ENCODE data around the gene NUDT5. TPM values are rescaled to one million over a fixed set of nuclear protein-coding genes. Genes with fewer than 3 reads are reported as not detected.

NUDT5 gene
- polyA plus RNA-seq, 1 donor from 2014 or later, result 44.2 TPM

DNA sequence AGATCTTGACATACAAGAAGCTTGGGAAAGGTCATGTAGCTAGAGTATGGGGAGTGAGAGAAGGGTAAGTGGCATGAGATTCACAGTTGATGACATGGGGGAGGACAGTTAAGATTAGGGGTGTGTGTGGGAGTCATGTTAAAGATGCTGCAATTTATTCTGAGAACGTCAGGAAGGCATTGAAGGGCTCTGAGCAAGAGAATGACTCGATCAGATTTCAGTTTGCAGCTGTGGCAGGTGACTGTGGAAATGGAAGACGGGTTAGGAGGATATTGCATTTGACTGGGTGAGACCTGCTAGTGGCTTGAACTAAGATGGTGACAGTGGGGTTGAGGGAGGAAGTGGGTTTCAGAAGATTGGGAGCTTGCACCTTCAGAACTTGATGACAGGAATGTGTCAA lies 5.9 kb upstream of the NUDT5 start:
- Histone ChIP-seq H3K27ac (ENCODE audit: low read length) (no peak overlapping the region), H3K79me2 (replicated peaks; ENCODE audit: insufficient read depth, low read length) (peaks cover 51% of the 10 kb centered on the region), H3K9me2 (ENCODE audit: insufficient read depth, low read length) (no peaks in the 10 kb centered on the region), H3K4me3 (ENCODE audit: low read length) (no peak overlapping the region), H3F3A (ENCODE audit: insufficient read depth, low read length, poor library complexity, severe bottlenecking) (no peaks in the 10 kb centered on the region), H3K36me3 (ENCODE audit: insufficient read depth, low read length) (peaks cover 6% of the 10 kb centered on the region), H3K9me3 (ENCODE audit: low read length) (no peaks in the 10 kb centered on the region), H3K4me2 (ENCODE audit: low read length) (no peak overlapping the region), H3K9ac (ENCODE audit: low read length) (no peak overlapping the region), H3K27me3 (ENCODE audit: insufficient read depth, low read depth, low read length) (no peaks in the 10 kb centered on the region), H4K20me1 (ENCODE audit: insufficient read depth) (no peaks in the 10 kb centered on the region), H2AFZ (ENCODE audit: low read depth, low read length) (no peak overlapping the region)
- TF ChIP-seq EZH2 (IDR thresholded peaks at IDR 0.05; ENCODE audit: borderline replicate concordance, insufficient read depth, low read length, poor library complexity, severe bottlenecking), result no peak
- no peak for TF ChIP-seq EP300 (conservative IDR thresholded peaks at IDR 0.05; ENCODE audit: poor library complexity, severe bottlenecking)
- TF ChIP-seq TAF1 (IDR thresholded peaks at IDR 0.05; ENCODE audit: low read depth), result no peak
- no peak for TF ChIP-seq RAD21 (conservative IDR thresholded peaks at IDR 0.05)
- no peak for TF ChIP-seq MXI1 (conservative IDR thresholded peaks at IDR 0.05; ENCODE audit: poor library complexity, severe bottlenecking)
- TF ChIP-seq, protein P1, sequence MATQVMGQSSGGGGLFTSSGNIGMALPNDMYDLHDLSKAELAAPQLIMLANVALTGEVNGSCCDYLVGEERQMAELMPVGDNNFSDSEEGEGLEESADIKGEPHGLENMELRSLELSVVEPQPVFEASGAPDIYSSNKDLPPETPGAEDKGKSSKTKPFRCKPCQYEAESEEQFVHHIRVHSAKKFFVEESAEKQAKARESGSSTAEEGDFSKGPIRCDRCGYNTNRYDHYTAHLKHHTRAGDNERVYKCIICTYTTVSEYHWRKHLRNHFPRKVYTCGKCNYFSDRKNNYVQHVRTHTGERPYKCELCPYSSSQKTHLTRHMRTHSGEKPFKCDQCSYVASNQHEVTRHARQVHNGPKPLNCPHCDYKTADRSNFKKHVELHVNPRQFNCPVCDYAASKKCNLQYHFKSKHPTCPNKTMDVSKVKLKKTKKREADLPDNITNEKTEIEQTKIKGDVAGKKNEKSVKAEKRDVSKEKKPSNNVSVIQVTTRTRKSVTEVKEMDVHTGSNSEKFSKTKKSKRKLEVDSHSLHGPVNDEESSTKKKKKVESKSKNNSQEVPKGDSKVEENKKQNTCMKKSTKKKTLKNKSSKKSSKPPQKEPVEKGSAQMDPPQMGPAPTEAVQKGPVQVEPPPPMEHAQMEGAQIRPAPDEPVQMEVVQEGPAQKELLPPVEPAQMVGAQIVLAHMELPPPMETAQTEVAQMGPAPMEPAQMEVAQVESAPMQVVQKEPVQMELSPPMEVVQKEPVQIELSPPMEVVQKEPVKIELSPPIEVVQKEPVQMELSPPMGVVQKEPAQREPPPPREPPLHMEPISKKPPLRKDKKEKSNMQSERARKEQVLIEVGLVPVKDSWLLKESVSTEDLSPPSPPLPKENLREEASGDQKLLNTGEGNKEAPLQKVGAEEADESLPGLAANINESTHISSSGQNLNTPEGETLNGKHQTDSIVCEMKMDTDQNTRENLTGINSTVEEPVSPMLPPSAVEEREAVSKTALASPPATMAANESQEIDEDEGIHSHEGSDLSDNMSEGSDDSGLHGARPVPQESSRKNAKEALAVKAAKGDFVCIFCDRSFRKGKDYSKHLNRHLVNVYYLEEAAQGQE (IDR thresholded peaks at IDR 0.05; ENCODE audit: borderline replicate concordance), result no peak
- TF ChIP-seq SMC3 (conservative IDR thresholded peaks at IDR 0.05; ENCODE audit: poor library complexity), result no peak
- TF ChIP-seq POLR2AphosphoS5 (IDR thresholded peaks at IDR 0.05), result no peak
- TF ChIP-seq, protein P2, sequence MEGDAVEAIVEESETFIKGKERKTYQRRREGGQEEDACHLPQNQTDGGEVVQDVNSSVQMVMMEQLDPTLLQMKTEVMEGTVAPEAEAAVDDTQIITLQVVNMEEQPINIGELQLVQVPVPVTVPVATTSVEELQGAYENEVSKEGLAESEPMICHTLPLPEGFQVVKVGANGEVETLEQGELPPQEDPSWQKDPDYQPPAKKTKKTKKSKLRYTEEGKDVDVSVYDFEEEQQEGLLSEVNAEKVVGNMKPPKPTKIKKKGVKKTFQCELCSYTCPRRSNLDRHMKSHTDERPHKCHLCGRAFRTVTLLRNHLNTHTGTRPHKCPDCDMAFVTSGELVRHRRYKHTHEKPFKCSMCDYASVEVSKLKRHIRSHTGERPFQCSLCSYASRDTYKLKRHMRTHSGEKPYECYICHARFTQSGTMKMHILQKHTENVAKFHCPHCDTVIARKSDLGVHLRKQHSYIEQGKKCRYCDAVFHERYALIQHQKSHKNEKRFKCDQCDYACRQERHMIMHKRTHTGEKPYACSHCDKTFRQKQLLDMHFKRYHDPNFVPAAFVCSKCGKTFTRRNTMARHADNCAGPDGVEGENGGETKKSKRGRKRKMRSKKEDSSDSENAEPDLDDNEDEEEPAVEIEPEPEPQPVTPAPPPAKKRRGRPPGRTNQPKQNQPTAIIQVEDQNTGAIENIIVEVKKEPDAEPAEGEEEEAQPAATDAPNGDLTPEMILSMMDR (IDR thresholded peaks at IDR 0.05; ENCODE audit: poor library complexity, severe bottlenecking), result no peak

- H4K20me1 ChIP-seq (ENCODE audit: insufficient read depth), result no peaks in the 10 kb centered on the region
- TF ChIP-seq, protein P1 (IDR thresholded peaks at IDR 0.05; ENCODE audit: borderline replicate concordance), result no peak
- TF ChIP-seq POLR2AphosphoS5 (IDR thresholded peaks at IDR 0.05) (no peak), EZH2 (IDR thresholded peaks at IDR 0.05; ENCODE audit: borderline replicate concordance, insufficient read depth, low read length, poor library complexity, severe bottlenecking) (no peak), SMC3 (conservative IDR thresholded peaks at IDR 0.05; ENCODE audit: poor library complexity) (no peak), EP300 (conservative IDR thresholded peaks at IDR 0.05; ENCODE audit: poor library complexity, severe bottlenecking) (no peak), MXI1 (conservative IDR thresholded peaks at IDR 0.05; ENCODE audit: poor library complexity, severe bottlenecking) (no peak), TAF1 (IDR thresholded peaks at IDR 0.05; ENCODE audit: low read depth) (no peak), RAD21 (conservative IDR thresholded peaks at IDR 0.05) (no peak)
- TF ChIP-seq, protein P2 (IDR thresholded peaks at IDR 0.05; ENCODE audit: poor library complexity, severe bottlenecking), result no peak
Measured at GRCh38 chr10:12200850-12201249, 5.2 kb upstream of the NUDT5 start.

More at GRCh38 chr10:12200850-12201249, 5.2 kb upstream of the NUDT5 start:
- H3K27me3 ChIP-seq (ENCODE audit: insufficient read depth, low read depth, low read length), result no peaks in the 10 kb centered on the region
- H3K27ac ChIP-seq (ENCODE audit: low read length), result no peak overlapping the region
- H3K36me3 ChIP-seq (ENCODE audit: insufficient read depth, low read length), result peaks cover 6% of the 10 kb centered on the region
- no peaks in the 10 kb centered on the region for H3F3A ChIP-seq (ENCODE audit: insufficient read depth, low read length, poor library complexity, severe bottlenecking)
- no peaks in the 10 kb centered on the region for H3K9me2 ChIP-seq (ENCODE audit: insufficient read depth, low read length)
- no peak overlapping the region for H3K4me2 ChIP-seq (ENCODE audit: low read length)
- H2AFZ ChIP-seq (ENCODE audit: low read depth, low read length), result no peak overlapping the region
- no peaks in the 10 kb centered on the region for H3K9me3 ChIP-seq (ENCODE audit: low read length)
- no peak overlapping the region for H3K4me3 ChIP-seq (ENCODE audit: low read length)
- H3K79me2 ChIP-seq (replicated peaks; ENCODE audit: insufficient read depth, low read length), result peaks cover 51% of the 10 kb centered on the region
- no peak overlapping the region for H3K9ac ChIP-seq (ENCODE audit: low read length)
